Nephron progenitor cell (in vitro differentiated cells): ENCODE measurements around the gene WNK4.

Source experiments
- DNase-seq: peaks from one replicate; pipeline ENCODE4 v3.0.0; 2021
- H3K27ac Mint-ChIP-seq: 2 replicates; pipeline ENCODE4 v1.8.0; 2021; ENCODE audit warnings: mild to moderate bottlenecking, moderate library complexity, mixed read lengths
- H3K27me3 Mint-ChIP-seq: 2 replicates; pipeline ENCODE4 v1.8.0; 2021; ENCODE audit warnings: mild to moderate bottlenecking, low read depth, mixed read lengths; ENCODE audit not compliant: poor library complexity
- H3K36me3 Mint-ChIP-seq: 2 replicates; pipeline ENCODE4 v1.8.0; 2021; ENCODE audit warnings: low read depth, mixed read lengths
- H3K4me1 Mint-ChIP-seq: 2 replicates; pipeline ENCODE4 v1.8.0; 2021; ENCODE audit warnings: mixed read lengths
- H3K4me3 Mint-ChIP-seq: 2 replicates; pipeline ENCODE4 v1.8.0; 2021; ENCODE audit warnings: mild to moderate bottlenecking, moderate library complexity, mixed read lengths
- H3K9me3 Mint-ChIP-seq: 2 replicates; pipeline ENCODE4 v1.8.0; 2021; ENCODE audit warnings: mild to moderate bottlenecking, moderate library complexity, mixed read lengths
- TF ChIP-seq, protein P1 (sequence below): fragments of 200-600 bp; sonication (generic); IDR thresholded peaks from 2 replicates; pipeline ENCODE4 v1.5.0; 2021; ENCODE audit warnings: antibody characterized with exemption

Gene WNK4

DNA sequence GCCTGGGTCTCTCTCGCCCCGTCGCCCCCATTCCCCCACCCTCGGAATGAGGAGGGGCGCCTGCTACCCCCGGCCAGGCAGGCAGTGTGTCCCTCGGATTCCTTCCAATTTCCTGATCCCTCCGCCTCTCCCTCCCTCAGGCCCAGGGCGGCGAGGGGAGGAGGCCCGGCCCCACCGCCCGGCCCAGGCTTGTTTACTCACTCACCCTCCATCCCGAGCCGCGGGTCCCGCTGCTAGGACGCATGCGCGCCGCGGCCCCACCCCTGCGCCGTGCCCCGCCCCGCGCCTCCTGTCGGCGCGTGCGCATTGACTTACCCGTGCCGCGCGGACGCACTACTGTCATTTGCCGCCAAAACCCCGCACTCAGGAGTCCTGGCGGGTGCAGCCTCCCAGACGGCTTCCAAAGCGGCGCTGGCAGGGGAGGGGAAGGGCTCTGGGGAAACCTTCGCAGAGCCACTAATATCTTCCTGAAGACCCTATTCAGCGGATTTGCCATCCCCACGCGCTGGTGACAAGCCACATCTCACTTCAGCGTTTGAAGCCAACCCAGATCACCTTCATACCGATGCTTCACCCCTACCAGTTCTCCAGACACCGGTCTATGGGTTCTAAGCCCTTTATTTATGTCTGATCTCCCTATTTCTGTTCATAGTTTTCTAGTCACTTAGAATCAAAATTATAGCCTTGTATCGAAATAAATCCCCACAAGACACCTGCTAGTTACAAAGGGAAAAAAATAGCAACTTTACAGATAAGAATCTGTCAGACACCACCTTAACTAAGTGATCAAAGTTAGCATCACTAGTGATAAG lies 35.4 kb upstream of the WNK4 start, which contains the start of gene EZH1:
EZH1 (minus strand) TSS at position 235 of the 812 bp plus-strand sequence. CDS start 16,099 bp downstream, outside the sequence.
- peak; percentile 93 for DNase-seq
- H3K36me3 Mint-ChIP-seq: peaks cover 8% of the 10 kb centered on the region
- H3K9me3 Mint-ChIP-seq: peaks cover 9% of the 10 kb centered on the region
- TF ChIP-seq, protein P1, sequence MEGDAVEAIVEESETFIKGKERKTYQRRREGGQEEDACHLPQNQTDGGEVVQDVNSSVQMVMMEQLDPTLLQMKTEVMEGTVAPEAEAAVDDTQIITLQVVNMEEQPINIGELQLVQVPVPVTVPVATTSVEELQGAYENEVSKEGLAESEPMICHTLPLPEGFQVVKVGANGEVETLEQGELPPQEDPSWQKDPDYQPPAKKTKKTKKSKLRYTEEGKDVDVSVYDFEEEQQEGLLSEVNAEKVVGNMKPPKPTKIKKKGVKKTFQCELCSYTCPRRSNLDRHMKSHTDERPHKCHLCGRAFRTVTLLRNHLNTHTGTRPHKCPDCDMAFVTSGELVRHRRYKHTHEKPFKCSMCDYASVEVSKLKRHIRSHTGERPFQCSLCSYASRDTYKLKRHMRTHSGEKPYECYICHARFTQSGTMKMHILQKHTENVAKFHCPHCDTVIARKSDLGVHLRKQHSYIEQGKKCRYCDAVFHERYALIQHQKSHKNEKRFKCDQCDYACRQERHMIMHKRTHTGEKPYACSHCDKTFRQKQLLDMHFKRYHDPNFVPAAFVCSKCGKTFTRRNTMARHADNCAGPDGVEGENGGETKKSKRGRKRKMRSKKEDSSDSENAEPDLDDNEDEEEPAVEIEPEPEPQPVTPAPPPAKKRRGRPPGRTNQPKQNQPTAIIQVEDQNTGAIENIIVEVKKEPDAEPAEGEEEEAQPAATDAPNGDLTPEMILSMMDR: no peak
- H3K27me3 Mint-ChIP-seq: peaks cover 18% of the 10 kb centered on the region
- H3K27ac Mint-ChIP-seq: peak within 1 kb of the TSS; percentile 89
- peaks cover 43% of the 10 kb centered on the region for H3K4me1 Mint-ChIP-seq
- H3K4me3 Mint-ChIP-seq: peak within 1 kb of the TSS; percentile 90

DNA sequence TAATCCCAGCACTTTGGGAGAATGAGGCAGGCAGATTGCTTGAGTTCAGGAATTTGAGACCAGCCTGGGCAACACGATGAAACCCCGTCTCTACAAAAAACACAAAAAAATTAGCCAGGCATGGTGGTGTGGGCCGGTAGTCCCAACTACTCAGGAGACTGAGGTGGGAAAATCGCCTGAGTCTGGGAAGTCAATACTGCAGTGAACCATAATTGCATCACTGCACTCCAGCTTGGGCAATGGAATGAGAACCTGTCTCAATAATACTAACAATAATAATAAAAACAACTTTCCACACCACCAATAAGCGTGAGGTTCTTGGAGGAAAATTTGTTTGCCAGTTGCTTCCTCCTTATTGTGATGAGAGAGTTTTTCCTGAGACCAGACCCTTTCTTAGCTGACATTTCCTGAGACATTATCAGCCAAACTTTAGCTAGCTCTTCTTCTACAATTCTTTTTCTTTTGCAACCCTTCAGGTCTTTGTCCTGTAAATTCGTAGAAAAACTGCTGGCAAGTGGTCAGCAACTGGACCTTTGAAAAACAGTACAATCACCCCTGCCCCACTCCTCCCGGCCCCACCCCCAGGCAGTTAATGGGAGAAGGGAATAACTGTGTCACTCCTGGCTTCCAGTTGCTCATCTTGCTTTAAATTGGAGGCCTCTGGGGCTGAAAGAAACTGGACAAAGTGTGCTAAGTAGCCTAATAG lies 32.1 kb upstream of the WNK4 start:
- peaks cover 9% of the 10 kb centered on the region for H3K9me3 Mint-ChIP-seq
- TF ChIP-seq, protein P1: no peak
- no peaks in the 10 kb centered on the region for H3K36me3 Mint-ChIP-seq
- H3K4me1 Mint-ChIP-seq: peaks cover 52% of the 10 kb centered on the region
- H3K4me3 Mint-ChIP-seq: no peak overlapping the region
- peak overlapping the region; percentile 72 for H3K27ac Mint-ChIP-seq
- DNase-seq: no peak
- H3K27me3 Mint-ChIP-seq: peaks cover 38% of the 10 kb centered on the region

DNA sequence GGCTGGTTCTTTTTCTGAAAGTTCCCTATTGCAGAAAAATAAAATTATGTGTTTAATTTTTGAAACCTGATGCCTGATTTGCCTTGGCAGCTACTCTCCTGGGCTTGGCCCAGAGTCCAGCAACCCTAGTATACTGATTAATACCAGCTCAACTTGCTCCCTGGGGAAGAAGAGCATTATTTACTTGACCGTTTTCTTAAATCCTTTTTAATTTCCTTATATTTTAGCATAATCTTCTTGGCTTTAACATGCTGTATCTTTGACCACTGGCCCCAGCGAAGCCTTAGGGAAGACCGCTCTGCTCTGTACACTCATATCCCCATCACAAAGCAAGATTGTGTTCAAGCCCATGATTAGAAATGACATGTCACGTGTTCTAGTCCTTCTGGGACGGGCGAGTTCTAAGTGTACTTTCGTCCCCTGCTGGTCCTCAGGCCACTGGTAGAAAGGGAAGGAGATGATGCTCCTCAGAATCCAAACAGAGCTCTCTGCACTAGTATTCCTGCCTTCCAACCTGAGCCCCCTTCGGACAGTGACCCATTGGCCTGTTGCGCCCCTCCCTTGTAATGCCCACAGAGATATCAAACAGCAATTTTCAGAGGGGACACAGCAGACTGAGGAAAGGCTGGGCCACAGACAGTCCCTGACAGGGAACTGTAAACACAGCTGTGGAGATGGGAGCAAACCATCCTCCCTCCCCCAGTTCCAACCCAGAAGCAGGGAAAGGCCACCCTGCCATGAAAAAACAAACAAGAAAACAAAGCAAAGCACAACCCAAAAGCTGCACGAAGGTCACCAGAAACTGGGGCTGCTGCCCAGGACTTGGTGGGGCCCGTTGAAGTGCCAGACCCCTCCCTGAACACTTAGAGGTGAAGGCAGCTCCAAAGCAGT lies 31.3 kb upstream of the WNK4 start:
- TF ChIP-seq, protein P1: no peak
- peaks cover 42% of the 10 kb centered on the region for H3K27me3 Mint-ChIP-seq
- DNase-seq: no peak
- H3K4me1 Mint-ChIP-seq: peaks cover 44% of the 10 kb centered on the region
- H3K36me3 Mint-ChIP-seq: no peaks in the 10 kb centered on the region
- H3K9me3 Mint-ChIP-seq: peaks cover 9% of the 10 kb centered on the region
- peak overlapping the region; percentile 23 for H3K4me3 Mint-ChIP-seq
- H3K27ac Mint-ChIP-seq: peak overlapping the region; percentile 86

- no peak for DNase-seq
- Mint-ChIP-seq H3K4me3 (no peak overlapping the region), H3K27me3 (peaks cover 45% of the 10 kb centered on the region), H3K27ac (peak overlapping the region; percentile 74), H3K9me3 (no peaks in the 10 kb centered on the region), H3K4me1 (peaks cover 47% of the 10 kb centered on the region), H3K36me3 (no peaks in the 10 kb centered on the region)
- TF ChIP-seq, protein P1: no peak
These were observed 29.6 kb upstream of the WNK4 start for GRCh38 chr17:42750739-42751344.

DNA sequence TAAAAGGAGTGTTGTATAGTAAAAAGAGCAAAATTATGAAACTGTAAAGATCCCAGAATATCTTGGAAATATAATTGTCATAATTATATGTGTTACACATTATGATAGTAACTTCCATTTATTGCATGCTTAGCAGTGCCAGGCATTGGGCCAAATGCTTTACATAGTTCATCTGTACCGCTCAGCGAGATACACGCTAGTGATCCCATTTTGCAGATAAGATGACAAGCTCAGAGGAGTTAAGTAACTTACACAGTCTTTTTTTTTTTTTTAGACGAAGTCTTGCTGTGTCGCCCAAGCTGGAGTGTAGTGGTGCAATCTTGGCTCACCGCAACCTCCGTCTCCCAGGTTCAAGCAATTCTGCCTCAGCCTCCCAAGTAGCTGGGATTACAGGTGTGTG lies 28.8 kb upstream of the WNK4 start:
- no peak overlapping the region for H3K4me3 Mint-ChIP-seq
- no peaks in the 10 kb centered on the region for H3K36me3 Mint-ChIP-seq
- no peak overlapping the region for H3K27ac Mint-ChIP-seq
- H3K4me1 Mint-ChIP-seq: peaks cover 47% of the 10 kb centered on the region
- DNase-seq: no peak
- peaks cover 42% of the 10 kb centered on the region for H3K27me3 Mint-ChIP-seq
- TF ChIP-seq, protein P1: no peak
- H3K9me3 Mint-ChIP-seq: no peaks in the 10 kb centered on the region
